Nephron (organoid): ENCODE results near the gene PCCA.

Experiments used
- H3K27ac Mint-ChIP-seq, 3 experiments: 2 replicates each; pipeline ENCODE4 v1.8.0; 2020; ENCODE audit warnings: mixed read lengths in 3 of 3, mild to moderate bottlenecking in 2 of 3, moderate library complexity in 1 of 3
- H3K27me3 Mint-ChIP-seq: 2 replicates; pipeline ENCODE4 v1.8.0; 2021; ENCODE audit warnings: low read depth, mild to moderate bottlenecking, moderate library complexity, mixed read lengths
- H3K36me3 Mint-ChIP-seq: 2 replicates; pipeline ENCODE4 v1.8.0; 2020; ENCODE audit warnings: low read depth, mixed read lengths
- H3K4me1 Mint-ChIP-seq: 2 replicates; pipeline ENCODE4 v1.8.0; 2020; ENCODE audit warnings: mixed read lengths
- H3K4me3 Mint-ChIP-seq, 3 experiments: 2 replicates each; pipeline ENCODE4 v1.8.0; 2020; ENCODE audit warnings: mild to moderate bottlenecking in 3 of 3, mixed read lengths in 3 of 3, moderate library complexity in 2 of 3
- H3K9me3 Mint-ChIP-seq: 2 replicates; pipeline ENCODE4 v1.8.0; 2020; ENCODE audit warnings: mixed read lengths
- TF ChIP-seq, protein P1 (sequence below), 3 experiments: fragments of 200-600 bp; sonication (generic); IDR thresholded peaks; one replicate each; pipeline ENCODE4 v1.5.0; 2021; ENCODE audit warnings: antibody characterized with exemption in 3 of 3; ENCODE audit not compliant: unreplicated experiment in 3 of 3

Gene PCCA

DNA sequence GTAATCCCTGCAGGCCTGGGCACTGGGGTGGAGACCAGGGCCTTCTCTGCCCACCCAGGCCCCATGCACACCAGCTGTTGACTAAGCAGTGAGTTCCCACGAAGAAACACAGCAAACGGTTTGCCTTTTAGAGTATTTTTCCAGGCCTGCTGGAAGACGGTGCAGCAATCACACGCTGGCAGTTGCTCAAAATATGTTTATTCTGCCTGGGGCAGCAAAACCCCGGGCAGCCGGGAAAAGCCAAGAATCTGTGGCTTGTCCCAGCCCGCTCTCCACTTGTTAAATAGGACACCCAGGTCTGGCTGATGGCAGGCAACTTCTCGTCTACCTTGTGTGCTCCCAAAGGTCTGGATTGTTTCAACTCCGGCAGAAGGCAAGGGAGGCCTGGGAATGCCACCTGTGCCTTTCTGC is 458.9 kb downstream of the PCCA start:
- TF ChIP-seq, protein P1, sequence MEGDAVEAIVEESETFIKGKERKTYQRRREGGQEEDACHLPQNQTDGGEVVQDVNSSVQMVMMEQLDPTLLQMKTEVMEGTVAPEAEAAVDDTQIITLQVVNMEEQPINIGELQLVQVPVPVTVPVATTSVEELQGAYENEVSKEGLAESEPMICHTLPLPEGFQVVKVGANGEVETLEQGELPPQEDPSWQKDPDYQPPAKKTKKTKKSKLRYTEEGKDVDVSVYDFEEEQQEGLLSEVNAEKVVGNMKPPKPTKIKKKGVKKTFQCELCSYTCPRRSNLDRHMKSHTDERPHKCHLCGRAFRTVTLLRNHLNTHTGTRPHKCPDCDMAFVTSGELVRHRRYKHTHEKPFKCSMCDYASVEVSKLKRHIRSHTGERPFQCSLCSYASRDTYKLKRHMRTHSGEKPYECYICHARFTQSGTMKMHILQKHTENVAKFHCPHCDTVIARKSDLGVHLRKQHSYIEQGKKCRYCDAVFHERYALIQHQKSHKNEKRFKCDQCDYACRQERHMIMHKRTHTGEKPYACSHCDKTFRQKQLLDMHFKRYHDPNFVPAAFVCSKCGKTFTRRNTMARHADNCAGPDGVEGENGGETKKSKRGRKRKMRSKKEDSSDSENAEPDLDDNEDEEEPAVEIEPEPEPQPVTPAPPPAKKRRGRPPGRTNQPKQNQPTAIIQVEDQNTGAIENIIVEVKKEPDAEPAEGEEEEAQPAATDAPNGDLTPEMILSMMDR (IDR thresholded peaks at IDR 0.05; ENCODE audit: unreplicated experiment in 3 of 3) = no peak
- H3K27me3 Mint-ChIP-seq = no peaks in the 10 kb centered on the region
- no peaks in the 10 kb centered on the region for H3K36me3 Mint-ChIP-seq
- no peak overlapping the region for H3K4me3 Mint-ChIP-seq
- peak overlapping the region in 1 of 3 experiments; percentile 55 for H3K27ac Mint-ChIP-seq
- no peaks in the 10 kb centered on the region for H3K9me3 Mint-ChIP-seq
- H3K4me1 Mint-ChIP-seq = peaks cover 35% of the 10 kb centered on the region

DNA sequence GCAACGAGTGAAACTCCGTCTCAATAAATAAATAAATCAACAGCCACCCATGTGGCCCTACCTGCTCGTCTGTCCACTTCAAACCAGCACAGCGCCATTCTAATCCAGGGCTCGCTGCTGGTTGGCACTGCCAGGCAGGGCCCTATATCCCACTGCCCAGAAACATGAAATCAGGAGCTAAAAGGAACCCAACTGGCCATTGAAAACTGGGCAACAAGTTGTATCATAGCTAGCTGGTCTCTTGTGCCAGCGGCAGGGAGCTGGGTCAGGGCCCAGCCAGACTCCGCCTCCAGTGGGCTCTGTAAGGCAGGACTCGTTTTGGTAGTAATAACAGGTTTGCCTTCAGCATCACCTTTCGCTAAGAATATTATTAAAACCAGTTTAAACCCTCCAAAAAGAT is 460.4 kb downstream of the PCCA start:
- TF ChIP-seq, protein P1 (IDR thresholded peaks at IDR 0.05; ENCODE audit: unreplicated experiment in 3 of 3) = no peak
- Mint-ChIP-seq H3K27ac (no peak overlapping the region), H3K4me3 (no peak overlapping the region), H3K27me3 (no peaks in the 10 kb centered on the region), H3K4me1 (peaks cover 24% of the 10 kb centered on the region), H3K9me3 (no peaks in the 10 kb centered on the region), H3K36me3 (no peaks in the 10 kb centered on the region)

DNA sequence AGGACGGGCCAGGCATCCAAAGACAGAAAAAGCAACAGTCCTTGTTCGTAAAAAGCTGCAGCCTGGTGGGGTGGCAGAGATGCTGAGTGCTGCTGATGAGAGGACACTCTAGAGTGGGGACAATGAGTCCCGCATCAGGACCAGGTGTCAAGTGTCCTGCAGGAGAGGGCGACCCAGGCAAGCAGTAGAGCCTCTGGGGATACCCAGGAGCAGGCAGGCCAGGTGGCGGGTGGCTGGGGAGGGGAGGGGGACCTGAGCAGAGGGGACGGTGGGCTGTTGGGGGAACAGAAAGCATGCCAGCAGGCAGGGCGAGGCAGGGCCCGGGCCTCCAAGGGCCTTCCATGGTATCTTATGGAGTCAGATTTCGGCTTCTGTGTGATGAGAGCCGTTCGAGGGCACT is 463.9 kb downstream of the PCCA start:
- H3K27me3 Mint-ChIP-seq = peaks cover 3% of the 10 kb centered on the region
- TF ChIP-seq, protein P1 (IDR thresholded peaks at IDR 0.05; ENCODE audit: unreplicated experiment in 3 of 3) = no peak
- H3K27ac Mint-ChIP-seq = no peak overlapping the region
- H3K4me3 Mint-ChIP-seq = no peak overlapping the region
- H3K4me1 Mint-ChIP-seq = peaks cover 20% of the 10 kb centered on the region
- H3K9me3 Mint-ChIP-seq = no peaks in the 10 kb centered on the region
- no peaks in the 10 kb centered on the region for H3K36me3 Mint-ChIP-seq

DNA sequence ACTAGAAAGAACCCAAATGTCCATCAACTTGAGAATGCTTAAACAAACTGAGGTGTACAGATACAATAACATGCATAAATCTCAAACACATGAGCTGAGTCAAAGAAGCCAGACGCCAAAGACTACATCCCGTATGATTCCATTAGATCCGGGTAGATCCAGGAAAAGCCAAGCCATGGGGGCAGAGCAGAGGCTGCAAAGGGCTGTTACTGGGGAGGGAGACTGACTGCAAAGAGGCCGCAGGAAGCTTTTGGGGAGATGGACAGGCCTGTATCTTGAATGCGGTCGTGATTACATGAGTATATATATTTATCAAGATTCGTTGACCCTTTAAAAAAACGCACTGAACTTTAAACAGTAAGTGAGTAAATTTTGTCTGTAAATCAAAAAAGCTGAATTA is 471.0 kb downstream of the PCCA start:
- no peak overlapping the region for H3K4me3 Mint-ChIP-seq
- TF ChIP-seq, protein P1 (IDR thresholded peaks at IDR 0.05; ENCODE audit: unreplicated experiment in 3 of 3) = no peak
- no peak overlapping the region for H3K27ac Mint-ChIP-seq
- no peaks in the 10 kb centered on the region for H3K4me1 Mint-ChIP-seq
- no peaks in the 10 kb centered on the region for H3K9me3 Mint-ChIP-seq
- peaks cover 5% of the 10 kb centered on the region for H3K27me3 Mint-ChIP-seq
- H3K36me3 Mint-ChIP-seq = no peaks in the 10 kb centered on the region

DNA sequence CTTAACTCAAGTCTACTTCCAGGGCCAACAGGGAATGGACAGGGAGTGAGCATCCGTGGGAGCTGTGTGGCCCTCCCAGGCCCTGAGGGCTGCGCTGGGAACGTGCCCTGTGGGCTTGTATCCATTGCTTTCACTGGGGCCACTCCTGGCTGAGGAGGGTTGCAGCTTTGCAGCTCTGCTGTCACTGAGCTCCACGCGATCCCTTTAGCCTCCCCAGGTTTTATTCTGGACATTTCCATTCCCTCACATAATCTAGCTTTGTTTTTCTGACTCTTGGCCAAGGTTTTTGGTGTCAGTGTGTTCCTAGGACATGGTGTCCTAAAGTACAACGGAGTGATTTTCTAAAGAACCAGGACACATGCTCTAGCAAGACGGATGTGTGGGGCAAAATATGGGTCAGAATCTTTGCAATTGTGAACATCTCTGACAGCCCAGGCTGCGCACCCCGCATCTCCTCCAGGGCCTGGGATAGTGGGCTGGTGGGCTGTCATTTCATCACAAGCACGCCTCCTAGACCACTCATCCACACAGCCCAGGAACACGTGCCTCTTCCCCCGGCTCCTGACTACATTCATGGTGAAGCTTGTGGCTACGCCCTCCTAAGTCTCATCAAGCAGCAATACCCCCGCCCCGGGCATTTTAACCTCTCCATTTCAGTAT is 471.7 kb downstream of the PCCA start:
- TF ChIP-seq, protein P1 (IDR thresholded peaks at IDR 0.05; ENCODE audit: unreplicated experiment in 3 of 3) = no peak
- Mint-ChIP-seq H3K27ac (no peak overlapping the region), H3K27me3 (peaks cover 5% of the 10 kb centered on the region), H3K4me3 (no peak overlapping the region), H3K9me3 (peaks cover 2% of the 10 kb centered on the region), H3K36me3 (no peaks in the 10 kb centered on the region), H3K4me1 (no peaks in the 10 kb centered on the region)

DNA sequence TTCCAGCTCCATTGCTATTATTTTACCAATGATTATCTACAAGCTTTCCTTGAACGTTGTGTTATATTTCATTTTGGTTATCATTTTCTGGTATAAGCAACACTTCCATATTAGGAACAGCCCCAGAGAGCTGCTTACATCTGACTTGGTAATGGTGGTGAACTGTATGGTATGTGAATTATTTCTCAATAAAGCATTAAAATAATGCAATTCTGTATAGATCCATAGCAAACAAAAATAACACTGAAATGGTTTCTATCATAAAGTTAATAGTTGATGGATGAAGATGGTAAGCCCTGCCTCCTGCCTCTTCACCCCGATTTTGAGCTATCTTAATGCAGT is 472.2 kb downstream of the PCCA start:
- no peaks in the 10 kb centered on the region for H3K4me1 Mint-ChIP-seq
- H3K27ac Mint-ChIP-seq = no peak overlapping the region
- TF ChIP-seq, protein P1 (IDR thresholded peaks at IDR 0.05; ENCODE audit: unreplicated experiment in 3 of 3) = no peak
- peaks cover 6% of the 10 kb centered on the region for H3K27me3 Mint-ChIP-seq
- no peak overlapping the region for H3K4me3 Mint-ChIP-seq
- H3K36me3 Mint-ChIP-seq = no peaks in the 10 kb centered on the region
- peaks cover 2% of the 10 kb centered on the region for H3K9me3 Mint-ChIP-seq
